Endodermal cell (in vitro differentiated cells): Measurements from ENCODE around the gene HMGB2. TPM values are rescaled to one million over a fixed set of nuclear protein-coding genes. Genes with fewer than 3 reads are reported as not detected.

Experiments
- DNase-seq: peaks from one replicate; pipeline ENCODE4 v3.0.0-alpha.2; 2017
- H3K27ac ChIP-seq: 2 replicates; pipeline ENCODE4 v1.5.1; 2013; ENCODE audit warnings: mild to moderate bottlenecking, low read depth, low read length, moderate library complexity
- H3K27me3 ChIP-seq: 2 replicates; pipeline ENCODE4 v1.6.1; 2013; ENCODE audit warnings: mild to moderate bottlenecking, low read length, moderate library complexity; ENCODE audit not compliant: insufficient read depth, control insufficient read depth, poor library complexity, severe bottlenecking
- H3K36me3 ChIP-seq: 2 replicates; pipeline ENCODE4 v1.7.0; 2013; ENCODE audit warnings: mild to moderate bottlenecking, low read length, moderate library complexity; ENCODE audit not compliant: control insufficient read depth, insufficient read depth
- H3K4me1 ChIP-seq: one replicate; pipeline ENCODE4 v1.7.0; 2013; ENCODE audit warnings: low read length; ENCODE audit not compliant: control insufficient read depth, insufficient read depth
- H3K4me3 ChIP-seq: 2 replicates; pipeline ENCODE4 v1.5.1; 2013; ENCODE audit warnings: mild to moderate bottlenecking, low read length, moderate library complexity
- H3K9ac ChIP-seq: 2 replicates; pipeline ENCODE4 v1.6.1; 2013; ENCODE audit warnings: mild to moderate bottlenecking, low read length, moderate library complexity; ENCODE audit not compliant: poor library complexity, severe bottlenecking; ENCODE audit errors: extremely low read depth
- H3K9me3 ChIP-seq: 2 replicates; pipeline ENCODE4 v1.6.1; 2013; ENCODE audit warnings: mild to moderate bottlenecking, low read length, moderate library complexity; ENCODE audit not compliant: control insufficient read depth
- H3K27ac Mint-ChIP-seq: 2 replicates; pipeline ENCODE4 v1.8.0; 2020; ENCODE audit warnings: mixed read lengths
- H3K27me3 Mint-ChIP-seq: 2 replicates; pipeline ENCODE4 v1.8.0; 2021; ENCODE audit warnings: mild to moderate bottlenecking, mixed read lengths; ENCODE audit not compliant: insufficient read depth
- H3K36me3 Mint-ChIP-seq: 2 replicates; pipeline ENCODE4 v1.8.0; 2020; ENCODE audit warnings: low read depth, mixed read lengths
- H3K4me1 Mint-ChIP-seq: 2 replicates; pipeline ENCODE4 v1.8.0; 2020; ENCODE audit warnings: mixed read lengths
- H3K4me3 Mint-ChIP-seq: 2 replicates; pipeline ENCODE4 v1.8.0; 2020; ENCODE audit warnings: mild to moderate bottlenecking, moderate library complexity, mixed read lengths
- H3K9me3 Mint-ChIP-seq: 2 replicates; pipeline ENCODE4 v1.8.0; 2020; ENCODE audit warnings: mild to moderate bottlenecking, mixed read lengths
- CTCF ChIP-seq: fragments of 200-600 bp; sonication (generic); conservative IDR thresholded peaks from 2 replicates; pipeline ENCODE4 v1.5.0; 2021; ENCODE audit warnings: antibody characterized with exemption, mild to moderate bottlenecking
- WGBS, 2 experiments: methylation state at CpG; one replicate each; pipeline versions ENCODE4 v1.1.5 to v1.1.7; 2013; ENCODE audit warnings: missing lambda C conversion rate in 2 of 2, mixed read lengths in 1 of 2; ENCODE audit not compliant: insufficient coverage in 1 of 2, insufficient read length in 1 of 2; 5-methylcytosine and 5-hydroxymethylcytosine counted together
- total RNA-seq, 2 donors: library from RNA; stranded (reverse); fragmentation: NEBNext Ultra II Directional in 1 of 2; extraction: Animal tissue kit (Norgen Biotek cat#: 25700) in 1 of 2; gene quantifications; 2 replicates in 1 of 2; 3 replicates in 1 of 2; pipeline ENCODE4 v1.2.1, GENCODE V29; 2021

HMGB2 gene
- total RNA-seq, 2 donors from 2014 or later, result 236 to 425 TPM

GRCh38 chr4:173294444-173294843 is 39.7 kb downstream of the HMGB2 start:
- Histone ChIP-seq H3K27me3 (no peaks in the 10 kb centered on the region), H3K9me3 (no peaks in the 10 kb centered on the region), H3K27ac (no peak overlapping the region), H3K9ac (no peak overlapping the region), H3K36me3 (no peaks in the 10 kb centered on the region), H3K4me3 (no peak overlapping the region), H3K4me1 (no peaks in the 10 kb centered on the region)
- TF ChIP-seq CTCF, result no peak
- Mint-ChIP-seq H3K27ac (no peak overlapping the region), H3K36me3 (peaks cover 5% of the 10 kb centered on the region), H3K9me3 (no peaks in the 10 kb centered on the region), H3K4me3 (no peak overlapping the region), H3K4me1 (peaks cover 11% of the 10 kb centered on the region), H3K27me3 (no peaks in the 10 kb centered on the region)
- WGBS, 2 experiments, result 89% methylated on average over 1 of the region's 1 CpG; no CpG with 5 or more reads in 1 of the 2 experiments
- no peak for DNase-seq

- 88 to 95% methylated on average over 5 to 7 of the region's 7 CpGs for WGBS, 2 experiments
- Mint-ChIP-seq H3K27ac (peak overlapping the region; percentile 30), H3K27me3 (no peaks in the 10 kb centered on the region), H3K4me1 (peaks cover 19% of the 10 kb centered on the region), H3K9me3 (no peaks in the 10 kb centered on the region), H3K36me3 (peaks cover 5% of the 10 kb centered on the region), H3K4me3 (no peak overlapping the region)
- no peaks in the 10 kb centered on the region for H3K4me1 ChIP-seq
- H3K36me3 ChIP-seq, result no peaks in the 10 kb centered on the region
- H3K4me3 ChIP-seq, result no peak overlapping the region
- H3K27me3 ChIP-seq, result no peaks in the 10 kb centered on the region
- H3K9ac ChIP-seq, result no peak overlapping the region
- no peak for TF ChIP-seq CTCF
- no peaks in the 10 kb centered on the region for H3K9me3 ChIP-seq
- DNase-seq, result no peak
- H3K27ac ChIP-seq, result no peak overlapping the region
Measured at GRCh38 chr4:173293663-173294062, 40.5 kb downstream of the HMGB2 start.

GRCh38 chr4:173291899-173292298 is 42.3 kb downstream of the HMGB2 start:
- Histone ChIP-seq H3K9me3 (peaks cover 9% of the 10 kb centered on the region), H3K9ac (no peak overlapping the region), H3K36me3 (no peaks in the 10 kb centered on the region), H3K27me3 (no peaks in the 10 kb centered on the region), H3K27ac (no peak overlapping the region), H3K4me1 (no peaks in the 10 kb centered on the region), H3K4me3 (no peak overlapping the region)
- 94 to 100% methylated on average over 4 to 5 of the region's 5 CpGs for WGBS, 2 experiments
- Mint-ChIP-seq H3K27me3 (no peaks in the 10 kb centered on the region), H3K9me3 (peaks cover 15% of the 10 kb centered on the region), H3K4me3 (no peak overlapping the region), H3K36me3 (peaks cover 6% of the 10 kb centered on the region), H3K27ac (no peak overlapping the region), H3K4me1 (peaks cover 24% of the 10 kb centered on the region)
- no peak for DNase-seq
- TF ChIP-seq CTCF, result no peak
